ENCODE measurements around the gene CLIC4. TPM values are rescaled to one million over a fixed set of nuclear protein-coding genes. Genes with fewer than 3 reads are reported as not detected.
A peak's percentile ranks its signal among the peaks of the same experiment; 100 is the strongest.
"Not testable (repeated sequence)": the region's sequence is repeated elsewhere in the genome, so short reads cannot be mapped to it uniquely, and the experiment has no call there.

CLIC4 gene
- total RNA-seq, 2 donors from 2014 or later, result 236 to 265 TPM

DNA sequence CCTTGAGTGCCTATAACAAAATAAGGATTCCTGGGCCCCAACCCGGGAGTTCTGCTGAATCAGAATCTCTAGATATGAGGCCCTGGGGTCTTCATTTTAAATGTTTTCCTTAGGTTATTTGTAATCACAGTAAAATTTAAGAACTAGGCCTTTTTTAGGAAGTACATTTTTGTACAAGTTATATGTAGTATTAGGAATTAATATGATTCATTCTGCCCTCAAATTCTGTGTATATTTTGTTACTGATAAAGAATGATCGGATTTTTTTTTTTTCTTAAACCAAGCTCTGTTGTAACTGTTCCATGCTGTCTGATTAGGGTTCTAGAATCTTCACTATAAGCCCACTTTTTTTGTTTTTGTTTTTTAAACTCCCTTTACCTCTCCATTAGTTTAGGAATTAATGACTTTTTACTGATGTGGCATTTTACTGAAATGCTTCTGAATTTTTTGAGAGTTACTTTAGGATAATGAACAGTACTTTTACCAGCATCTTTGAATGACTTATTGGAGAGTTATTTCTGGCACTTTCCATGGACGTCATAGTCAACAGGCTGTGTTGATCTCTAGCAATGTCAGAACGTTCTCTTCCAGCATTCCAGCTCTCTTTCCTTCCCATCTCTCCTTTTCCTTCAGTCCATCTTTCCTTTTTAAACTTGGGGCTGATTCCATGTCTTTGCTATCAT is 48.3 kb downstream of the CLIC4 start:
- peak overlapping the region; percentile 75 to 79 for H3K27ac ChIP-seq
- no peaks in the 10 kb centered on the region for H3K9me3 ChIP-seq
- H3K36me3 ChIP-seq, result peaks cover 9% of the 10 kb centered on the region
- no peak for DNase-seq (ENCODE audit: low spot score)
- H3K27me3 ChIP-seq, result no peaks in the 10 kb centered on the region
- TF ChIP-seq, protein P1, sequence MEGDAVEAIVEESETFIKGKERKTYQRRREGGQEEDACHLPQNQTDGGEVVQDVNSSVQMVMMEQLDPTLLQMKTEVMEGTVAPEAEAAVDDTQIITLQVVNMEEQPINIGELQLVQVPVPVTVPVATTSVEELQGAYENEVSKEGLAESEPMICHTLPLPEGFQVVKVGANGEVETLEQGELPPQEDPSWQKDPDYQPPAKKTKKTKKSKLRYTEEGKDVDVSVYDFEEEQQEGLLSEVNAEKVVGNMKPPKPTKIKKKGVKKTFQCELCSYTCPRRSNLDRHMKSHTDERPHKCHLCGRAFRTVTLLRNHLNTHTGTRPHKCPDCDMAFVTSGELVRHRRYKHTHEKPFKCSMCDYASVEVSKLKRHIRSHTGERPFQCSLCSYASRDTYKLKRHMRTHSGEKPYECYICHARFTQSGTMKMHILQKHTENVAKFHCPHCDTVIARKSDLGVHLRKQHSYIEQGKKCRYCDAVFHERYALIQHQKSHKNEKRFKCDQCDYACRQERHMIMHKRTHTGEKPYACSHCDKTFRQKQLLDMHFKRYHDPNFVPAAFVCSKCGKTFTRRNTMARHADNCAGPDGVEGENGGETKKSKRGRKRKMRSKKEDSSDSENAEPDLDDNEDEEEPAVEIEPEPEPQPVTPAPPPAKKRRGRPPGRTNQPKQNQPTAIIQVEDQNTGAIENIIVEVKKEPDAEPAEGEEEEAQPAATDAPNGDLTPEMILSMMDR (IDR thresholded peaks at IDR 0.05), result no peak
- H3K4me3 ChIP-seq, result no peak overlapping the region
- H3K4me1 ChIP-seq, result peaks cover 0 to 35% of the 10 kb centered on the region in 2 donors

DNA sequence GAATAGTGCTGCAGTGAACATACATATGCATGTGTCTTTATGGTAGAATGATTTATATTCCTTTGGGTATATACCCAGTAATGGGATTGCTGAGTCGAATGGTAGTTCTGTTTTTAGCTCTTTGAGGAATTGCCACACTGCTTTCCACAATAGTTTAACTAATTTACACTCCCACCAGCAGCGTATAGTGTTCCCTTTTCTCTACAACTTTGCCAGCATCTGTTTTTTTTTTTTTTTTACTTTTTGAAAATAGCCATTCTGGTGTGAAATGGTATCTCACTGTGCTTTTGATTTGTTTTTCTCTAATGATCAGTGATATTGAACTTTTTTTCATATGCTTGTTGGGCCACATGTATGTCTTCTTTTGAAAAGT is 48.9 kb downstream of the CLIC4 start:
- not testable (repeated sequence) for H3K9me3 ChIP-seq; H3K27me3 ChIP-seq; DNase-seq (ENCODE audit: low spot score); H3K36me3 ChIP-seq; H3K4me3 ChIP-seq
- Histone ChIP-seq H3K4me1 (peaks cover 0 to 35% of the 10 kb centered on the region in 2 donors), H3K27ac (peak overlapping the region; percentile 75 to 79)

DNA sequence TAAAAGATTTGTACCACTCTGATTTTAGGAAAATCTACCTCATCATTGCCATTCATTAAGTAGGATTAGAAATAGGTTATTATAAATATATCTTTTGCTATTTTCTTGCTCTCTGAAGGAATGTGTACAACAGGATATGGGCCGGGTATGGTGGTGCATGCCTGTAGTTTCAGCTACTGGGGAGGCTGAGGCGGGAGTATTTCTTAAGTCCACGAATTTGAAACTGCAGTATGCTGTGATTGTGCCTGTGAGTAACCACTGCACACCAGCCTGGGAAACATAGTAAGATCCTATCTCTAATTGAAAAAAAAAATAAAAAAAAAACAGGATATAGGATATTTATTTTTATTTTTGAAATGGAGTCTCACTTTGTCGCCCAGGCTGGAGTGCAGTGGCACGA is 50.0 kb downstream of the CLIC4 start:
- no peaks in the 10 kb centered on the region for H3K9me3 ChIP-seq
- no peaks in the 10 kb centered on the region for H3K27me3 ChIP-seq
- H3K4me1 ChIP-seq, result peaks cover 0 to 35% of the 10 kb centered on the region in 2 donors
- DNase-seq (ENCODE audit: low spot score), result no peak
- peaks cover 9% of the 10 kb centered on the region for H3K36me3 ChIP-seq
- TF ChIP-seq, protein P1 (IDR thresholded peaks at IDR 0.05), result no peak
- peak overlapping the region; percentile 75 to 79 for H3K27ac ChIP-seq
- no peak overlapping the region for H3K4me3 ChIP-seq

DNA sequence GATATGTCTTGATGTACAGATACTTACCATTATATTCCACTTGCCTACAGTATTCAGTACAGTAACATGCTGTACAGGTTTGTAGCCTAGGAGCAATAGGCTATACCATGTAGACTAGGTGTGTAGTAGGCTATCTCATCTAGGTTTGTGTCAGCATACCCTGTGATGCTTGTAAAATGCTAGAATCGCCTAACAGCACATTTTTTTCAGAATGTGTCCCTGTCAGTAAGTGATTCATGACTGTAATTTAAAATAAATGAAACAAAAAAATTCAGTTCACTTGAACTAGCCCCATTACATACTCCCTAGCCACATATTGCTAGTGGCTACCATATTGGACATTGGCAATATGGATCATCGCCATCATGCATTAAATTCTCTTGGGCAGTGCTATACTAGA is 51.3 kb downstream of the CLIC4 start:
- Histone ChIP-seq H3K36me3 (peaks cover 9% of the 10 kb centered on the region), H3K27me3 (no peaks in the 10 kb centered on the region), H3K4me1 (peaks cover 0 to 42% of the 10 kb centered on the region in 2 donors), H3K9me3 (no peaks in the 10 kb centered on the region), H3K4me3 (no peak overlapping the region), H3K27ac (peak overlapping the region in 1 of 2 donors; percentile 79)
- DNase-seq (ENCODE audit: low spot score), result no peak
- TF ChIP-seq, protein P1 (IDR thresholded peaks at IDR 0.05), result no peak

DNA sequence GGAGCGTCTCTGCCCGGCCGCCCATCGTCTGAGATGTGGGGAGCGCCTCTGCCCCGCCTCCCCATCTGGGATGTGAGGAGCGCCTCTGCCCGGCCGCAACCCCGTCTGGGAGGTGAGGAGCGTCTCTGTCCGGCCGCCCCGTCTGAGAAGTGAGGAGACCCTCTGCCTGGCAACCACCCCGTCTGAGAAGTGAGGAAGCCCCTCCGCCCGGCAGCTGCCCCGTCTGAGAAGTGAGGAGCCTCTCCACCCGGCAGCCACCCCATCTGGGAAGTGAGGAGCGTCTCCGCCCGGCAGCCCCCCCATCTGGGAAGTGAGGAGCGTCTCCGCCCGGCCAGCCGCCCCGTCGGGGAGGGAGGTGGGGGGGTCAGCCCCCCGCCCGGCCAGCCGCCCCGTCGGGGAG is 54.0 kb downstream of the CLIC4 start:
- H3K4me1 ChIP-seq, result peaks cover 0 to 47% of the 10 kb centered on the region in 2 donors
- not testable (repeated sequence) for H3K9me3 ChIP-seq; H3K36me3 ChIP-seq; DNase-seq (ENCODE audit: low spot score); H3K4me3 ChIP-seq; H3K27me3 ChIP-seq; H3K27ac ChIP-seq

DNA sequence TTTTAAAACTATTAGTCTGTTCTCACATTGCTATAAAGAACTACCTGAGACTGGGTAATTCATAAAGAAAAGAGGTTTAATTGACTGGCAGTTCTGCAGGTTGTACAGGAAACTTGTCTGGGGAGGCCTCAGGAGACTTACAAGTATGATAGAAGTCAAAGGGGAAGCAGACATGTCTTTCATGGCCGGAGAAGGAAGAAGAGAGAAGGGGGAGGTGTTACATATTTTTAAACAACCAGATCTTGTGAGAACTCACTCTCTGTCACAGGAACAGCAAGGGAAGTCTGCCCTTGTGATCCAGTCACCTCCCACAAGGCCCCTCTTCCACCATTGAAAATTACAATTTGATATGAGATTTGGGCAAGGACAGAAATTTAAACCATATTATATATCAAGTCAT is 55.9 kb downstream of the CLIC4 start:
- H3K9me3 ChIP-seq, result no peaks in the 10 kb centered on the region
- peaks cover 9% of the 10 kb centered on the region for H3K36me3 ChIP-seq
- no peak overlapping the region for H3K4me3 ChIP-seq
- peak overlapping the region; percentile 25 to 35 for H3K27ac ChIP-seq
- TF ChIP-seq, protein P1 (IDR thresholded peaks at IDR 0.05), result no peak
- H3K4me1 ChIP-seq, result peaks cover 0 to 49% of the 10 kb centered on the region in 2 donors
- no peaks in the 10 kb centered on the region for H3K27me3 ChIP-seq
- no peak for DNase-seq (ENCODE audit: low spot score)

DNA sequence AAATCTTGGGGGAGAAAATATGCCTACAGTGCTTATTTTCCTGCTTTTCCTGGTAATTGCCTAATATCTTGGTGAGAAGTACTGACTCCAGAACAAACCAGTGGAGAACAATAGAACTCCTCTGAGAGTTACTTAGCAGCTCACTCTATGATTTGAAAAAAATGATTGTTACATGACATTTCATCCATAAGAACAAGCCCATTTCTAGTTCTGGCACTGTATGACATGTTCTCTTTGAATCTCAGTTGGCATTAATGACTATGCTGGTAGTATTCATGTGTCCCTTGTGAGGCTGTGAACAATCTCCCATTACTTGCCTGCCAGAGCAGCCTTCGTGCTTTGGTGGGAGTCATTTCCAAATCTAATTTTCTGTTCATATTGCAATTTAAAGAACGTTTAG is 58.0 kb downstream of the CLIC4 start:
- H3K36me3 ChIP-seq, result peaks cover 4% of the 10 kb centered on the region
- no peaks in the 10 kb centered on the region for H3K27me3 ChIP-seq
- no peaks in the 10 kb centered on the region for H3K9me3 ChIP-seq
- no peak overlapping the region for H3K4me3 ChIP-seq
- H3K4me1 ChIP-seq, result peaks cover 0 to 63% of the 10 kb centered on the region in 2 donors
- H3K27ac ChIP-seq, result peak overlapping the region; percentile 58 to 60
- DNase-seq (ENCODE audit: low spot score), result no peak
- TF ChIP-seq, protein P1 (IDR thresholded peaks at IDR 0.05), result no peak

All from right atrium auricular region (tissue), 2 donors.